HFF-Myc (cell line): ENCODE data around the gene MOCS1.

ENCODE experiments used
- DNase-seq: peaks from one replicate; pipeline ENCODE4 v3.0.0-alpha.2; 2011; ENCODE audit warnings: low read depth; ENCODE audit errors: extremely low read depth
- H3K4me3 ChIP-seq: replicated peaks from 2 replicates; pipeline ENCODE4 v1.5.1; 2011; ENCODE audit warnings: low read depth, mild to moderate bottlenecking, control low read depth, low read length
- CTCF ChIP-seq: IDR thresholded peaks from 2 replicates; pipeline ENCODE4 v1.5.1; 2012; ENCODE audit warnings: mild to moderate bottlenecking, low read depth, low read length, control low read depth; ENCODE audit errors: missing control alignments

MOCS1 gene

GRCh38 chr6:39931607-39932006 lies 2.7 kb downstream of the MOCS1 start:
- TF ChIP-seq CTCF, result no peak

GRCh38 chr6:39930540-39930939 lies 3.7 kb downstream of the MOCS1 start:
- no peak for TF ChIP-seq CTCF
- no peak for DNase-seq
- no peak overlapping the region for H3K4me3 ChIP-seq

More at GRCh38 chr6:39931607-39932006, 2.7 kb downstream of the MOCS1 start:
- no peak for DNase-seq
- no peak overlapping the region for H3K4me3 ChIP-seq

GRCh38 chr6:39929733-39930461 lies 4.4 kb downstream of the MOCS1 start:
- TF ChIP-seq CTCF, result no peak
- DNase-seq, result no peak
- no peak overlapping the region for H3K4me3 ChIP-seq

- no peak for TF ChIP-seq CTCF
- DNase-seq, result no peak
- no peak overlapping the region for H3K4me3 ChIP-seq
Observed at GRCh38 chr6:39929039-39929732, 5.1 kb downstream of the MOCS1 start.

GRCh38 chr6:39927159-39927558 lies 7.1 kb downstream of the MOCS1 start:
- no peak for DNase-seq
- TF ChIP-seq CTCF, result no peak
- H3K4me3 ChIP-seq, result no peak overlapping the region

- TF ChIP-seq CTCF, result no peak
- H3K4me3 ChIP-seq, result no peak overlapping the region
- DNase-seq, result no peak
Observed at GRCh38 chr6:39926668-39927067, 7.6 kb downstream of the MOCS1 start.

- TF ChIP-seq CTCF, result no peak
- H3K4me3 ChIP-seq, result no peak overlapping the region
Observed at GRCh38 chr6:39925931-39926290, 8.4 kb downstream of the MOCS1 start.

More at GRCh38 chr6:39925931-39926290, 8.4 kb downstream of the MOCS1 start:
- no peak for DNase-seq
